NOMO-1 treated with dmso at 0.1 percent for 144 hours (cell line): ENCODE measurements around the gene MYOF.
A peak's percentile ranks its signal among the peaks of the same experiment; 100 is the strongest.

Source experiments
- DNase-seq: peaks from one replicate; lab custom pipeline; 2025; ENCODE audit not compliant: unreplicated experiment; lab: John Stamatoyannopoulos, UW

The MYOF gene

DNA sequence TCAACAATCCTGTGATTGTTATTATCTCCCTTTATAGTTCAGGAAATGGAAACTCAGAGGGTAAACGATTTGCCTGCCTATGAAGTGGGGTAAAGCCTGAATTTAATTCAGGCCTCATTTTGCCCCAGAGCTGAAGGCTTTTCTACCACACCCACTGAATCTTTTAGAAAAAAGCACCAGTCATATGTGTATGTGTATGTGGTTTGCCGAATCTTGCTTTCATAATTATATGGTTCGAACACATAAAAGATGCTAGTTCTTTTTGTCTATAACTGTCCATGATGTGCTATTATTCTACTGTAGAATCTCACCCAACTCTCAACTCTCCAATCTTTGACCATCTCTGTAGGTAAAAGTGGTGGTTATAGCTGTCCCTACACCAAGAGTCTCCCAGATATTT lies 83.6 kb downstream of the MYOF start:
- DNase-seq: no peak

DNA sequence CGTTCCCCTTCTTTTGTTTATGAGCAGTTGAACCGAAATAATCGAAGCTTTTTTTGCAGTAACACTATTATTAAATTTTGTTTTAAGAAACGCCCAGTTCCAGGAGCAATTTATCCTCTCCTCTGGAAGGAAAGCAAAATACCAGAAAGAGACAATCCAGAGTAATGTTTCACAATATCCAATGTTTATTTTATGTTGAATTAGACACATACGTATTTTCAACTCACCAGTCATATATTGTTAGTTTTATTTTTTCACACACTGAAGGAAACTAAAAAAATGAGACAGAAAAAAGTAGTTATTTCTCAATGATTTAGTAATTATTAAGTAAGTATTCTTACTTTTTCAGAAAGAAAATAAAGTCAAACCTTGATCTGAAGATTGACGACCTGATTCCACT lies 85.1 kb downstream of the MYOF start:
- no peak for DNase-seq

- DNase-seq: no peak
These were observed 88.9 kb downstream of the MYOF start for GRCh38 chr10:93393211-93393610.

DNA sequence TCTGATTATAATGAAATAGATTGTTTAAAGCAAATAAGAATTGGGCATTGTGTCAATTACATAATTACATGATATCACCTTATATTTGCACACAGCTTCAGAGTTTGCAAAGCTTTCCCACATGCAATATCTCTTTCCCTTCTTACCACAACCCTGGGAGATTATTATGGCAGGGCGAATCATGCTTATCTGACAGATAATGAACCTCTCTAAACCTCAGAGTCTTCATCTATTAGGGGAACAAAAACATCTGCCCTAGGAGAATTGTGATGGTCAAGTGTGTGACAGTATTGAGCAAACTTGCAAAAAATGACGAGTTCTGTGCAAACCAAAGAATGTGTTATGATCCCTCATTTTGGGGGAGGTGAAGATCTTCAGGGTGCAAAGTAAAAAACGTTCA lies 90.0 kb downstream of the MYOF start:
- no peak for DNase-seq

DNA sequence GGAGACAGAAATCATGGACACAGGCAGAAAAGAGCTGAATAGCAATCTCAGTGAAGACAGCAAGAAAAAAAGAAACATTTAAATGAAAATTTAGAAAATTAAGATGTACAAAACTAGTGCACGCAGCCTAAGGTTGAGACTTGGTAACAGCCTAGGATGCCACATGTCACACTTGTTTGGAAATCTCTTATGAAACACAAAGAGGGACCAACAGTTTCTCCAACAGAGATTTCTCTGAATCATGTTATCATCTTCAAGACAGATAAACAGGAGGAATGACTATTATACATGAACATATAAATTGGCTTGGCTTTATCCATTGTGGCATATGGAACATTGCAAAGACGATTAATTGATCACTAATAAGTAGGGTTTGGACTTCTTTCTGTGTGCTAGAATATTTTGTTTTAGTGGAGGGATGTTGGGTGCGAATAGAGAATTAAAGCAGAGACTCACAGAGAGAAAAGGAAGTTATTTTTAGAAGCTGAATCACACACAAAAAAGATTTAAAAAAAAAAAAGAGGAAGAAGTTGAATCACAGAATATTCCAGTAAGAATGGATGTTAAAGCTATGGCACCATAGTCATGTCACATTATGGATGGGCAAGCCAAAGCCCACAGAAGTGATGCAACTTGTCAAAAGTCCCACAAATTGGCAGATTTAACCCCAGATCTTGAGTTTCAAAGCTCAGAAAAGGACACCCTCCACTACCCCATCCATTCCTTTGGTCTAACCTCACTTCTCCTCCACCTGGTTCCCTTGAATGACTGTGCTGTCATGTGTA lies 91.6 kb downstream of the MYOF start:
- DNase-seq: peak; percentile 57

- peak; percentile 60 for DNase-seq
These were observed 95.3 kb downstream of the MYOF start for GRCh38 chr10:93386631-93387369.

DNA sequence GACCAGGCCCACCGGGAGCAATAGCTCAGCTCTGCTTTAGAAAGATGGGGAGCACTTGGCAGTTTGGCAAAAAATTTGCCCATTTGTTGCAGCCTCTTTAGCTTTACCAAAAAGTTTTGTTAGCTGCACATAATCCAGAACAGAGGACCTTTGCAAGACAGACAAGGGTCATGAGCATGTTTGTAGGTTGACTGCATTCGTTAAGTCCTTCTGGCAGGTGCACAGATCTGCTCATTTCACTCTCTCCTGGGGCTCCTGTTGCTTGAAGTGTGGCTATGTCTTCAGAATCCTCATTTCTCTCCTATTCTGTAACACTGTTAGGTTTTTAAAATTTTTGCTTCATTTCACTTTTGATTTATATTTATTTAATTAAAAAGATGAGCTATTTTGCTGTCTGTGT lies 96.8 kb downstream of the MYOF start:
- no peak for DNase-seq

GRCh38 chr10:93384006-93384405 lies 98.1 kb downstream of the MYOF start:
- no peak for DNase-seq

- no peak for DNase-seq
These were observed 98.6 kb downstream of the MYOF start for GRCh38 chr10:93383562-93383981.

- no peak for DNase-seq
These were observed 102.2 kb downstream of the MYOF start for GRCh38 chr10:93379731-93380575.

GRCh38 chr10:93378997-93379730 lies 103.0 kb downstream of the MYOF start:
- no peak for DNase-seq

- no peak for DNase-seq
These were observed 104.1 kb downstream of the MYOF start for GRCh38 chr10:93378039-93378438.

DNA sequence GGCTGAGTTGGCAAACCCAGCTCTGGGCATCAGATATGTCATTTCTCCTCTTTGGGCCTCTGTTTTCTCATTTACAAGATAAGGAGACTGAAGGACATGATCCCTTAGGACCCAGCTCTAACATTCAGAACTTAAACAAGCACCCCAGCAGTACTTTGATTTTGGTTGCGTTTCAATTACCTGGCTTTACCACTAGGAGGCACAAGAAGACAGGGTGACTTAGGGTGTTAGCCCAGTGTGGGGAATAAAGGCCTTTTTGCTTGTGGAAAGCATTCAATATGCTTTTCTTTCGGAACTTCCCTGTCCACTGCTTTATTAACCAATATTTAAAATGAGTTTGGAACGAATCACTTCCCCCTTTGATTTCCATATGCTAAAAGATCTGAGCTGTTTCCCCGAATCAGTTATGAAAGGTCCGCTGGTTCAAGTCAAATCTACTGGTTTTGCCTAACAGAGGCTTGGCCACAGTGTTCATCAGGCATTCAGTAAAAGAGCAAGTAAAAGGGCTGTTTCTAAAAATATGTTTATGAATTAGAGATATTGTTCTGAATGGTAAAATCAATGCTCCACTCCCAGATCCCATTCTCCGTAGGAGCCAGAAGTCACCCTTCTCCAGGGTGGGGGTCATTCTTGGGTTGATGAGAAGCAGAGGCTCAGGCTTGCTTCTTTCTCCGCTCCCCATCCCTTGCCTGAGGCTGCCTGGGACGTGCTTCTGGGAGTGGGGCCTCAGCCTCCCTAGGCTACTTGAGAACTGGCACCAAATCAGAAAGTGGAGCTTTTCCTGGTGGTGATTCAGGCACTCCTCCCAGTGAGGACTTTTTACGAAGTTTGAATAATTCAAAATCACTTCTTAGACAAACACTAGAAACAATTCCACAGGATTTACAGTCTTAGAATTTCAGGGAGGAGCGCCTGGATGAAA lies 105.5 kb downstream of the MYOF start:
- peak; percentile 53 for DNase-seq

- DNase-seq: no peak
These were observed 111.2 kb downstream of the MYOF start for GRCh38 chr10:93370961-93371360.

GRCh38 chr10:93369588-93370164 lies 112.5 kb downstream of the MYOF start:
- DNase-seq: no peak

- DNase-seq: no peak
These were observed 113.9 kb downstream of the MYOF start for GRCh38 chr10:93368210-93368609.

GRCh38 chr10:93367664-93368063 lies 114.5 kb downstream of the MYOF start:
- no peak for DNase-seq

DNA sequence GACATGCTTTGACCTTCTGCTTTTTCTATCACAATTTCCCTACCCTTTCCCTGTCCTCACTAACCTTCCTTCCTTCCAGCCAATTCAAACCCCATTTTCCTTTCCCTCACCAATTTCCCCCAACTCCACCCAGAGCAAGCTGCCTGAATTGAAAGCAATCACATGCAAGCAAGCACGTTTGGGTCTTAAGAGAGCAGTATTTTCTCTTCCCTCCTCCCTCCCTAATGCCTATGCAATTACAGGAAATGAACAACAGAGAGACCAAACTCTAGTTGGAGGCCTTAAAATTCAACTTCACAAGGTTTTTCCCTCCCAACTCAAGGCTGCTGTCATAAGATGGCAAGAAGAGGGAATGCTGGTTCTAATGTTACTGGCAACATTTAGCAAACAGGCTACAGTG lies 117.2 kb downstream of the MYOF start:
- DNase-seq: no peak

- no peak for DNase-seq
These were observed 118.1 kb downstream of the MYOF start for GRCh38 chr10:93363891-93364648.
